Endodermal cell (in vitro differentiated cells): Measurements from ENCODE around the gene PTPRN2. TPM values are rescaled to one million over a fixed set of nuclear protein-coding genes. Genes with fewer than 3 reads are reported as not detected.

Source experiments
- DNase-seq: peaks from one replicate; pipeline ENCODE4 v3.0.0-alpha.2; 2017
- H3K27ac ChIP-seq: 2 replicates; pipeline ENCODE4 v1.5.1; 2013; ENCODE audit warnings: mild to moderate bottlenecking, low read depth, low read length, moderate library complexity
- H3K27me3 ChIP-seq: 2 replicates; pipeline ENCODE4 v1.6.1; 2013; ENCODE audit warnings: mild to moderate bottlenecking, low read length, moderate library complexity; ENCODE audit not compliant: insufficient read depth, control insufficient read depth, poor library complexity, severe bottlenecking
- H3K36me3 ChIP-seq: 2 replicates; pipeline ENCODE4 v1.7.0; 2013; ENCODE audit warnings: mild to moderate bottlenecking, low read length, moderate library complexity; ENCODE audit not compliant: control insufficient read depth, insufficient read depth
- H3K4me1 ChIP-seq: one replicate; pipeline ENCODE4 v1.7.0; 2013; ENCODE audit warnings: low read length; ENCODE audit not compliant: control insufficient read depth, insufficient read depth
- H3K4me3 ChIP-seq: 2 replicates; pipeline ENCODE4 v1.5.1; 2013; ENCODE audit warnings: mild to moderate bottlenecking, low read length, moderate library complexity
- H3K9ac ChIP-seq: 2 replicates; pipeline ENCODE4 v1.6.1; 2013; ENCODE audit warnings: mild to moderate bottlenecking, low read length, moderate library complexity; ENCODE audit not compliant: poor library complexity, severe bottlenecking; ENCODE audit errors: extremely low read depth
- H3K9me3 ChIP-seq: 2 replicates; pipeline ENCODE4 v1.6.1; 2013; ENCODE audit warnings: mild to moderate bottlenecking, low read length, moderate library complexity; ENCODE audit not compliant: control insufficient read depth
- H3K27ac Mint-ChIP-seq: 2 replicates; pipeline ENCODE4 v1.8.0; 2020; ENCODE audit warnings: mixed read lengths
- H3K27me3 Mint-ChIP-seq: 2 replicates; pipeline ENCODE4 v1.8.0; 2021; ENCODE audit warnings: mild to moderate bottlenecking, mixed read lengths; ENCODE audit not compliant: insufficient read depth
- H3K36me3 Mint-ChIP-seq: 2 replicates; pipeline ENCODE4 v1.8.0; 2020; ENCODE audit warnings: low read depth, mixed read lengths
- H3K4me1 Mint-ChIP-seq: 2 replicates; pipeline ENCODE4 v1.8.0; 2020; ENCODE audit warnings: mixed read lengths
- H3K4me3 Mint-ChIP-seq: 2 replicates; pipeline ENCODE4 v1.8.0; 2020; ENCODE audit warnings: mild to moderate bottlenecking, moderate library complexity, mixed read lengths
- H3K9me3 Mint-ChIP-seq: 2 replicates; pipeline ENCODE4 v1.8.0; 2020; ENCODE audit warnings: mild to moderate bottlenecking, mixed read lengths
- CTCF ChIP-seq: fragments of 200-600 bp; sonication (generic); conservative IDR thresholded peaks from 2 replicates; pipeline ENCODE4 v1.5.0; 2021; ENCODE audit warnings: antibody characterized with exemption, mild to moderate bottlenecking
- WGBS, 2 experiments: methylation state at CpG; one replicate each; pipeline versions ENCODE4 v1.1.5 to v1.1.7; 2013; ENCODE audit warnings: missing lambda C conversion rate in 2 of 2, mixed read lengths in 1 of 2; ENCODE audit not compliant: insufficient coverage in 1 of 2, insufficient read length in 1 of 2; 5-methylcytosine and 5-hydroxymethylcytosine counted together
- total RNA-seq, 2 donors: library from RNA; stranded (reverse); fragmentation: NEBNext Ultra II Directional in 1 of 2; extraction: Animal tissue kit (Norgen Biotek cat#: 25700) in 1 of 2; gene quantifications; 2 replicates in 1 of 2; 3 replicates in 1 of 2; pipeline ENCODE4 v1.2.1, GENCODE V29; 2021

The PTPRN2 gene
- total RNA-seq, 2 donors from 2014 or later: 0.69 to 1.2 TPM

- no peak overlapping the region for H3K4me3 ChIP-seq
- Mint-ChIP-seq H3K9me3 (no peaks in the 10 kb centered on the region), H3K27me3 (no peaks in the 10 kb centered on the region), H3K4me1 (no peaks in the 10 kb centered on the region), H3K4me3 (no peak overlapping the region), H3K27ac (no peak overlapping the region), H3K36me3 (no peaks in the 10 kb centered on the region)
- H3K27me3 ChIP-seq: no peaks in the 10 kb centered on the region
- H3K9me3 ChIP-seq: peaks cover 54% of the 10 kb centered on the region
- WGBS, 2 experiments: 81 to 82% methylated on average over 8 to 9 of the region's 9 CpGs
- H3K27ac ChIP-seq: no peak overlapping the region
- H3K9ac ChIP-seq: no peak overlapping the region
- no peak for DNase-seq
- H3K4me1 ChIP-seq: no peaks in the 10 kb centered on the region
- TF ChIP-seq CTCF: no peak
- H3K36me3 ChIP-seq: no peaks in the 10 kb centered on the region
Observed at GRCh38 chr7:157558516-157558874, 1029.1 kb downstream of the PTPRN2 start.

GRCh38 chr7:157558061-157558460 is 1029.6 kb downstream of the PTPRN2 start:
- Histone ChIP-seq H3K36me3 (no peaks in the 10 kb centered on the region), H3K4me3 (no peak overlapping the region), H3K27me3 (no peaks in the 10 kb centered on the region), H3K4me1 (no peaks in the 10 kb centered on the region), H3K9ac (no peak overlapping the region), H3K27ac (no peak overlapping the region), H3K9me3 (peaks cover 50% of the 10 kb centered on the region)
- Mint-ChIP-seq H3K27ac (no peak overlapping the region), H3K9me3 (no peaks in the 10 kb centered on the region), H3K36me3 (no peaks in the 10 kb centered on the region), H3K4me1 (no peaks in the 10 kb centered on the region), H3K4me3 (no peak overlapping the region), H3K27me3 (no peaks in the 10 kb centered on the region)
- WGBS, 2 experiments: 86 to 87% methylated on average over 16 to 17 of the region's 17 CpGs
- DNase-seq: no peak
- no peak for TF ChIP-seq CTCF

DNA sequence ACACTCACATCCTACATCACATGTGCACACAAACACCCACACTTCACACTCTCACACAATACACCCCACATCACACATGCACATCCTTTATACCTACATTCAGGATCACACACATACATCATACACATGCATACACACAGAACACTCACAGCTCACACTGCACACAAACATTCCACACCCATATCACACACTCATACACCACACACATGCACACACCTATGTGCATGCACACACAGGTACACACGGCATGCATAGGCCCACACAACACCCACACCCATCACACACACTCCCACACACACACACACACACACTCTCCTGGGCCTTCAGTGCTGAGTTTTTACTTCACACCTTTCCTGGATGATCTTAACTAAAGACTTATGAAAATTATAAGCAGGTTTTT is 1030.4 kb downstream of the PTPRN2 start:
- Histone ChIP-seq H3K36me3 (no peaks in the 10 kb centered on the region), H3K9me3 (peaks cover 49% of the 10 kb centered on the region), H3K27me3 (no peaks in the 10 kb centered on the region), H3K9ac (no peak overlapping the region), H3K27ac (no peak overlapping the region), H3K4me1 (no peaks in the 10 kb centered on the region), H3K4me3 (peak overlapping the region; percentile 63)
- Mint-ChIP-seq H3K4me1 (no peaks in the 10 kb centered on the region), H3K36me3 (no peaks in the 10 kb centered on the region), H3K27ac (no peak overlapping the region), H3K4me3 (no peak overlapping the region), H3K27me3 (no peaks in the 10 kb centered on the region), H3K9me3 (no peaks in the 10 kb centered on the region)
- WGBS, 2 experiments: 17 to 77% methylated on average over 1 of the region's 1 CpG
- TF ChIP-seq CTCF: no peak
- peak; percentile 8 for DNase-seq
